H1 (cell line): Measurements from ENCODE around the gene MEGF11. TPM values are rescaled to one million over a fixed set of nuclear protein-coding genes. Genes with fewer than 3 reads are reported as not detected.

ENCODE experiments used
- ATF3 ChIP-seq: IDR thresholded peaks from 2 replicates; pipeline ENCODE4 v1.6.1; 2011; ENCODE audit warnings: low read depth, mild to moderate bottlenecking, low read length; ENCODE audit not compliant: insufficient read depth
- polyA plus RNA-seq, 7 experiments: library from polyadenylated mRNA; depleted of rRNA in 3 of 7; stranded (reverse) in 5 of 7; unstranded in 2 of 7; fragments of >200 nt in 5 of 7; fragments of 200-250 nt in 2 of 7; gene quantifications; 1 replicate in 5 of 7; 2 replicates in 1 of 7; 4 replicates in 1 of 7; pipeline versions ENCODE4 v1.2.1 to v1.2.3, GENCODE V29; 2011 to 2013; ENCODE audit warnings: missing spikeins in 2 of 7, mixed read lengths in 2 of 7
- total RNA-seq: library from RNA; stranded (reverse); fragmentation: NEBNext Ultra II Directional; extraction: Animal tissue kit (Norgen Biotek cat#: 25700); gene quantifications from 2 replicates; pipeline ENCODE4 v1.2.1, GENCODE V29; 2021

The MEGF11 gene
- total and polyA plus RNA-seq, 2 of the 8 experiments (the other 6 are each of a cell fraction or from before 2014, with no cell fraction given), result 4.4 to 4.8 TPM

DNA sequence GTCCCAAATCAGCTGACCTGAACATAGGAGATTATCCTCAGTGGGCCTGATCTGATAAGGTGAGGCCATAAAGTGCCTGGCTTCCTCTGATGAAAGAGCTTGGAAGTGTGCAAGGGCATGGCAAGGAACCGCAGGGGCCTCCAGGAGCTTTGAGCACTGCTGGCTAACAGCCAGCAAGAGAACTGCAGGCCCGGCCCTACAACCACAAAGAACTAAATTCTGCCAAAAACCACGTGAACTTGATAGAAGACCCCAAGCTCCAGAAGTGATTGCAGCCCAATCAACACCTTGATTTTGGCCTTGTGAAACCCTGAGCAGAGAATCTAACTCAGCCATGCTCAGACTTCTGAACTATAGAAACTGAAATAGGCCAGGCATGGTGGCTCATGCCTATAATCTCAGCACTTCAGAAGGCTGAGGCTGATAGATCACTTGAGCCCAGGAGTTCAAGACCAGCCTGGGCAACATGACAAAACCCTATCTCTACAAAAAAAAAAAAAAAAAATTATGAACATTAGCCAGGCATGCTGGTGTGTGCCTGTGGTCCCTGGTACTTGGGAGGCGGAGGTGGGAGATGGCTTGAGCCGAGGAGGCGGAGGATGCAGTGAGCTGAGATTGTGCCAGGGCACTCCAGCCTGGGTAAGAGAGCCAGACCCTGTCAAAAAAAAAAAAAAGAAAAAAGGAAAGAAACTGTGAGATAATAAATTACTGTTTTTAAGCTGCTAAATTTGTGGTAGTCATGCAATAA lies 32.2 kb upstream of the MEGF11 start (continued):
- no peak for TF ChIP-seq ATF3
